ENCODE data around the gene CDCA8. TPM values are rescaled to one million over a fixed set of nuclear protein-coding genes. Genes with fewer than 3 reads are reported as not detected.

Gene CDCA8
- total and polyA plus RNA-seq, 2 of the 4 experiments (the other 2 are of a cell fraction): 5.9 to 25.7 TPM

DNA sequence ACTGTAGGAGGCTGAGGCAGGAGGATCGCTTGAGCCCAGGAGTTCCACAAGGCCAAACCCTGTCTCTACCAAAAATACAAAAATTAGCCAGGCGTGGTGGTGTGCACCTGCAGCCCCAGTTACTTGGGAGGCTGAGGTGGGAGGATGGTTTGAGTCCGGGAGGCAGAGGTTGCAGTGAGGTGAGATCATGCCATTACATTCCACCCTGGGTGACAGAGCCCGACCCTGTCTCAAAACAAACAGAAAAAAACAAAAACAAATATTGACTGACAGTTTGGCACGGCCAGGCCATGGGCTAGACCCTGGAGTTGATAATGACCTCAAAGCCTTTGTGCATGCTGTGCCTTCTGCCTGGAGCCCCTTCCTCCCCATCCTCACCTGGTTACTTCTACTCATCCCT, 38.4 kb upstream of the CDCA8 start:
- no peak overlapping the region for H3K56ac ChIP-seq (ENCODE audit: extremely low read depth, insufficient read depth, low read length)
- H3K27ac ChIP-seq (ENCODE audit: insufficient read depth, low read length): no peak overlapping the region
- H2BK15ac ChIP-seq (ENCODE audit: low read depth, low read length): no peak overlapping the region
- WGBS, 2 experiments (ENCODE audit: extremely low coverage in 2 of 2, insufficient read length in 1 of 2): no CpG with 5 or more reads among the region's 5 CpGs
- POLR2A ChIA-PET (ENCODE audit: unreplicated experiment): no interaction called here
- H3K27me3 ChIP-seq (ENCODE audit: control insufficient read depth, insufficient read depth, low read length): peaks cover 21% of the 10 kb centered on the region; the same call in 1 of the 2 replicates
- H3K4me3 ChIP-seq (ENCODE audit: insufficient read depth, low read depth, low read length): no peak overlapping the region
- no peak overlapping the region for H3K23ac ChIP-seq (ENCODE audit: low read depth, low read length)
- ATAC-seq (ENCODE audit: low read depth) (no peak), DNase-seq (no peak)
- H3K9me3 ChIP-seq (ENCODE audit: control insufficient read depth, insufficient read depth, low read length): no peaks in the 10 kb centered on the region
- H2AK5ac ChIP-seq (ENCODE audit: low read depth, low read length): no peak overlapping the region
- H3K14ac ChIP-seq (replicated peaks; ENCODE audit: low read depth, low read length): no peak overlapping the region
- H3K4me1 ChIP-seq (ENCODE audit: control insufficient read depth, insufficient read depth, low read length): no peaks in the 10 kb centered on the region
- H2BK5ac ChIP-seq (ENCODE audit: low read depth, low read length, poor library complexity, severe bottlenecking): no peak overlapping the region
- H4K91ac ChIP-seq (ENCODE audit: insufficient read depth, low read depth, low read length): no peak overlapping the region
- H3K36me3 ChIP-seq (ENCODE audit: control insufficient read depth, insufficient read depth, low read length): no peaks in the 10 kb centered on the region
- BruUV-seq (replicated peaks): no TSS peak
- H2BK20ac ChIP-seq (ENCODE audit: low read depth, low read length): no peak overlapping the region
- H3K79me1 ChIP-seq (ENCODE audit: low read depth in 1 of 2, low read length in 2 of 2): no peaks in the 10 kb centered on the region
- no peaks in the 10 kb centered on the region for H4K20me1 ChIP-seq (ENCODE audit: insufficient read depth, low read length)
- no peak overlapping the region for H3K18ac ChIP-seq (ENCODE audit: low read depth, low read length)
- dilution Hi-C loops (cut with HindIII; ENCODE audit: low sequenced_read_pairs, unreplicated experiment): no loop called here
- H3K4ac ChIP-seq (ENCODE audit: low read depth, low read length): no peak overlapping the region
- CTCF ChIA-PET: no interaction called here
- H3K9me1 ChIP-seq (ENCODE audit: insufficient read depth, low read length): no peaks in the 10 kb centered on the region
- no peak overlapping the region for H4K5ac ChIP-seq (ENCODE audit: low read depth, low read length)
- H4K8ac ChIP-seq (ENCODE audit: low read depth in 2 of 2, low read length in 2 of 2): no peak overlapping the region
- intact Hi-C loops (cut with micrococcal nuclease): no loop called here
- H3K9ac ChIP-seq (ENCODE audit: low read depth, low read length): no peak overlapping the region
- no peak for TF ChIP-seq BHLHE40 (IDR thresholded peaks at IDR 0.05; ENCODE audit: low read depth, low read length)
- no peak for TF ChIP-seq RFX5 (IDR thresholded peaks at IDR 0.05; ENCODE audit: low read depth, low read length)
- TF ChIP-seq RCOR1 (IDR thresholded peaks at IDR 0.05; ENCODE audit: insufficient replicate concordance, low read length): no peak
- TF ChIP-seq ELK1 (IDR thresholded peaks at IDR 0.05; ENCODE audit: borderline replicate concordance, low read depth, low read length): no peak
- TF ChIP-seq, protein P1, sequence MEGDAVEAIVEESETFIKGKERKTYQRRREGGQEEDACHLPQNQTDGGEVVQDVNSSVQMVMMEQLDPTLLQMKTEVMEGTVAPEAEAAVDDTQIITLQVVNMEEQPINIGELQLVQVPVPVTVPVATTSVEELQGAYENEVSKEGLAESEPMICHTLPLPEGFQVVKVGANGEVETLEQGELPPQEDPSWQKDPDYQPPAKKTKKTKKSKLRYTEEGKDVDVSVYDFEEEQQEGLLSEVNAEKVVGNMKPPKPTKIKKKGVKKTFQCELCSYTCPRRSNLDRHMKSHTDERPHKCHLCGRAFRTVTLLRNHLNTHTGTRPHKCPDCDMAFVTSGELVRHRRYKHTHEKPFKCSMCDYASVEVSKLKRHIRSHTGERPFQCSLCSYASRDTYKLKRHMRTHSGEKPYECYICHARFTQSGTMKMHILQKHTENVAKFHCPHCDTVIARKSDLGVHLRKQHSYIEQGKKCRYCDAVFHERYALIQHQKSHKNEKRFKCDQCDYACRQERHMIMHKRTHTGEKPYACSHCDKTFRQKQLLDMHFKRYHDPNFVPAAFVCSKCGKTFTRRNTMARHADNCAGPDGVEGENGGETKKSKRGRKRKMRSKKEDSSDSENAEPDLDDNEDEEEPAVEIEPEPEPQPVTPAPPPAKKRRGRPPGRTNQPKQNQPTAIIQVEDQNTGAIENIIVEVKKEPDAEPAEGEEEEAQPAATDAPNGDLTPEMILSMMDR (conservative IDR thresholded peaks at IDR 0.05; ENCODE audit: low read depth, low read length): no peak
- no peak for TF ChIP-seq POLR2A (IDR thresholded peaks at IDR 0.05; ENCODE audit: low read depth, low read length)
- TF ChIP-seq MAFK (IDR thresholded peaks at IDR 0.05; ENCODE audit: low read depth, low read length): no peak
- no peak for TF ChIP-seq CEBPB (IDR thresholded peaks at IDR 0.05; ENCODE audit: low read depth, low read length)
- no peak for TF ChIP-seq SMC3 (IDR thresholded peaks at IDR 0.05; ENCODE audit: low read depth, low read length)
- TF ChIP-seq MAZ (IDR thresholded peaks at IDR 0.05; ENCODE audit: borderline replicate concordance, low read depth, low read length): no peak
- TF ChIP-seq FOS (IDR thresholded peaks at IDR 0.05; ENCODE audit: low read depth, low read length): no peak
- TF ChIP-seq NFE2L2 (IDR thresholded peaks at IDR 0.05; ENCODE audit: low read depth, low read length): no peak
- TF ChIP-seq CHD1 (IDR thresholded peaks at IDR 0.05; ENCODE audit: low read depth, low read length): no peak
- no peak for TF ChIP-seq USF2 (IDR thresholded peaks at IDR 0.05; ENCODE audit: low read depth, low read length)
- TF ChIP-seq RAD21 (IDR thresholded peaks at IDR 0.05; ENCODE audit: low read length): no peak
- TF ChIP-seq MXI1 (IDR thresholded peaks at IDR 0.05; ENCODE audit: borderline replicate concordance, low read depth, low read length): no peak
- no peak overlapping the region for H2AFZ ChIP-seq (replicated peaks; ENCODE audit: low read length, poor library complexity)
- H2AK9ac ChIP-seq (replicated peaks; ENCODE audit: low read depth, low read length, poor library complexity): no peak overlapping the region
- H3K4me2 ChIP-seq (ENCODE audit: low read depth, low read length): no peak overlapping the region
- in situ Hi-C loops (cut with MboI; ENCODE audit: low sequenced_read_pairs): no loop called here
- H2BK120ac ChIP-seq (ENCODE audit: low read depth, low read length): no peak overlapping the region

Measured in IMR-90 (cell line).